NCI-H146 (cell line): ENCODE data around the gene MYL6B.
A peak's percentile ranks its signal among the peaks of the same experiment; 100 is the strongest.
"Not testable (repeated sequence)": the region's sequence is repeated elsewhere in the genome, so short reads cannot be mapped to it uniquely, and the experiment has no call there.

Source experiments
- DNase-seq: peaks from one replicate; lab custom pipeline; 2025; lab: John Stamatoyannopoulos, UW

MYL6B gene

GRCh38 chr12:56165369-56165768 is 13.0 kb downstream of the MYL6B start:
- DNase-seq: no peak

DNA sequence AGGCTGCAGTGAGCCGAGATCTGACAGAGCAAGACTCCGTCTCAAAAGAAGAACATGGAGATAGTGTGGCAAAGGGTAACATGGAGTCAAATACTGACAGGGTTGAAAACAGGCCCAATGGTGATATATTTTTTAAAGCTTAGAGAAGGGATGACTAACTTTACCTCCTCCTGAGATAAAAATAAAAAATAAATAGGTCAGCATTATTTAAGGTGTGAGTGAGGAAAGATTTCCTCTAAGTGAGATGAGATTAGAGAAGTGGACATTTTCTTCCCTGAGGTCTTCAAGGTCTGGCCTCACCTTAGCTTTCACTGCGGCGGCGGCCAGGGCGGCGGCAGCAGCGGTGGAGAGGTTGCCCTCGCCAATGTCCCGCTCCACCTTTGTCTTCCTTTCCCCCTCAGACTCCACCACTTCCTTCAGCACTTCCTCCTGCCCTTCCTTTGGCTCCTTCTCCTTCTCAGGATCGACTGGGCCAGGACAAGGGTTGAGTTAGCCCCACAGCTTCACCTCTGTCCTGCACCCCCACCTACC is 16.9 kb downstream of the MYL6B start:
- no peak for DNase-seq

DNA sequence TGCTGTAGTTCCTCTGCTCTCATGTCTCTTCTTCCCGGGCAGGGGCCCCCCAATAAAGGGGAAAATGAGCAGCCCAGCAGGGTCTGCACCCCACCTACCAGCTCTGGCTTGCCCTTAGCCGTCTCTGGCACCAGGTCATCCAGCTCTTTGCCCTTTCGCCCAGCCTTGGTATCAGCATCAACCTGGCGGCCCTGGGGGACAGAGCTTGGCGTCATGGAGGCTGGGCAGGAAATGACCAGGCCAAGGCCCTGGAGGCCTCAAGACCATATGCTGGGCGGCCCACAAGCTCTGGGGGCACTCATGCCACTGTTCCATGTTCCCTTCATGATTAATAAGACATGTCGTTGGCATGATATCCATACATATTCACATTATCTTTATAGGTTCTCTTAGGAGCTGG is 20.5 kb downstream of the MYL6B start:
- DNase-seq: no peak

DNA sequence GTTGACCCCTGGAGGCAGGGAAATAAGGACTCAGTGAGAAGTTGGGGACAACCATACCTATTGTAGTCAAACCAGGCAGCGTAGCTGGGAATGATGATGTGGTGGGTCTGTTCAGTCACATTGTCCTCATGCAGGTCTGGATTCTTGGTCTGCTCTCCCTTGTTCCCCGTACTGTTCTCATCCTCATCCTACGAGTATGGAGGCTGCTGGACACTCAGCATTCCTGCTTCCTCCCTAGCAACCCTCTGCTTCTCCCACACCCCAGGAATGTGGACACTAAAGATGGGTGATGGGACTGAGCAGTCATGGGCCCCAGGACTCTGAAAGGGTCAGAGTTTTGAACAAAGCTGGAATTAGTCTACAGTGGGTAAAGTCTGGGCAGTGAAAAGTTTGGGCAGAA is 26.0 kb downstream of the MYL6B start:
- DNase-seq: no peak

DNA sequence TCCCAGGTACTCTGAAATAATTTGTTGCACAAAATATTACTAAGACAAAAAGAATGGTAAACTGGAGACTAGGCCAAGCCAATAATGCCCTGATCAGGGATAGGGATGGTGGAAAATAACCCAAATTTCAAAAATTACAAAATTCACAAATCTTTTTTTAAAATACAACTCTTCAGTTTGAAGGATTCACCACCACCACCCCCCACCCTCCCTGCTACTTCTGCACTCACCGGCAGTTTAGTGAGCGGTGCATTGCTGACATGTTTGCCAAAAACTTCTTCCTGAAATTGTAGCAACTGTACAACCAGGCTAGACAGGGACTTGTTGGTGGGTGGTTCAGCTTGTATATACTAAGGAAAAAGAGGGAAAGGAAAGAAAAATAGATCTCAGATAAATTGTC is 34.6 kb downstream of the MYL6B start:
- DNase-seq: no peak

- no peak for DNase-seq
Measured at GRCh38 chr12:56188131-56188777, 35.9 kb downstream of the MYL6B start.

GRCh38 chr12:56188778-56189098 is 36.4 kb downstream of the MYL6B start:
- peak; percentile 70 for DNase-seq

DNA sequence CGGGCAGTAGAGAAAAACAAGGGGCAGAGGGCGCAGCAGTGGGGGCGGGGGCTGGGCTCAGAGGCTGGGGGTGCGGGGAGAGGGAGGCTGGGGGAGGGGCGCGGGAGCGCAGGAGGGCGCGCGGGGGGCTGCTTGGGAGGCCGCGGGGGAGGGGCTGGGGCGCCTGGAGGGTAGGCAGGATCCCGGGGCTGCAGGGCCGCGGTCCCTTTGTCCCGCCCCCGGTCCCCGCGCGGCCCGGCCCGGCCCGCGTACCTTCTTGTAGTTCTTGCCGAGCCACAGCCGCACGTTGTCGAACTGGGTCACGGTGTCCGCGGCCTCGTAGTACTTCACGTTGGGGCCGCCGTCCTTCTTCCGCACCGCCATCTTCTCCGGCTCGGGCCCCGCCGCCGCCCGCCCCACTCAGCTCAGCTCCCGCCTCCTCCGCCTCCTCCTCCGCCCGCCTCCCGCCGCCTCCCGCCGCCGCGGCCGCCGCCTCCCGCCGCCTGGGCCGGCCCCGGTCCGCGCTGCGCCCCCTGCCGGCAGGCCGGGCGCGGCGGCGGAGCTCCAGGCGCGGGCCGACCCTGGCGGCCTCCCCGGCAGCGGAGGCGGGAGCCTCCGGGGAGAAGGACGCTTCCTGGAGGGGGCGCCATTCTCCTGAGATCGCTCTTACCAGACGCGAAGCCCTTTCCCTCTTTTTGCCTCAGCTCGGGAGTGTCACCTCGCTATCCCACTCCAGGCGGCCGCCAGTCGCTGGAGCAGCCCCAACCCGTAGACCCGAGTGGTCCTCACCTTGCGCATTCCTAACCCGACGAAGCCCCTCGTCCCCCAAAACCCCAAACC is 36.9 kb downstream of the MYL6B start, which contains the start of gene SMARCC2:
SMARCC2 (minus strand) TSS at position 385 of the 819 bp plus-strand sequence; CDS start at position 363, 22 bp downstream.
- DNase-seq: peak; percentile 90

- peak; percentile 93 for DNase-seq
Measured at GRCh38 chr12:56189918-56190694, 37.7 kb downstream of the MYL6B start.

DNA sequence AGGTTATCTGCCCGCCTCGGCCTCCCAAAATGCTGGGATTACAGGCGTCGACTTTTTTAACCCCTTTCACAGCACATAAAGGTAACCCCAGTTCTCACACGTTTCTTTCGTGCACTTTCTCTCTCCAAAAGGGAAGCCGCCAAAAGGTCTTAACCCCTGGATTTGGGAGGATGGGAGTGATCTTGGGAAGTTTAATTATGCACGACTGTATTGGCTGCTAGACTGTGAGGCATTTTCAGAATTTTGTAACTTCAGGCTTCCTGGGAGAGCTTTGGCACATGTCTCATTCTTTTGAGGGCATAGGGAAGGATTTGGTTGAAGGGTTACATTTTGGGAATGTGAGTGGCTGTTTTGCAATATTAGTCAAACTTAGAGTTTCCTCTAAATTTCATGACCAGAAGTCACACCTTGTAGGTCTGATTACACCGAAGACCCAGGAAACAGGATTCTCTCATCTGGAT is 38.3 kb downstream of the MYL6B start:
- peak; percentile 35 for DNase-seq

GRCh38 chr12:56192582-56192981 is 40.2 kb downstream of the MYL6B start:
- no peak for DNase-seq

DNA sequence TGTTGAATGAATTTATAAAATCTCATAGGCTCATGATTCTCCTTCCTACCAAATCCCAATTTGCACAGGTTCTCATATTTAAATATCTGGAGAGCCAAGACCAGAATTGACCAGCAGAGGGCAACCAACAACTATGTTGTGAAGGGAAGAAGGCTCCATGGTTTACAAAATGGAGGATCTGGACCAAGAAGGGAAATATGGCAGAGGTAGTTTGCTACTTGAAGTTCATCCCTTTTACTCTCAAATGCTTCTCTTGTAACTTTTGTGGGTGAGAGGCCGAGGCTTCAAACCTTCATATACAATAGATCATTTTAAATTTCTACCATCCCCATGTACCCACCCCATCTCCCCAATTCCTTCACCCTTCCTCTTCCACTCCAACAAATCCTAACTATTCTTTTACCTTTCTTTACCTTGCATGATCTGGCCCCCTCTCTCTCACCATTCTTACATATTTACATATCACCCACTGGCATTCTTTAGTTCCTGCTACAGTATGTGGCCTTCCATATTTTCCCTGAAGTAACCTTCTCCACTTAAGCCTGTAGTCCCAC is 40.7 kb downstream of the MYL6B start:
- peak; percentile 93 for DNase-seq

DNA sequence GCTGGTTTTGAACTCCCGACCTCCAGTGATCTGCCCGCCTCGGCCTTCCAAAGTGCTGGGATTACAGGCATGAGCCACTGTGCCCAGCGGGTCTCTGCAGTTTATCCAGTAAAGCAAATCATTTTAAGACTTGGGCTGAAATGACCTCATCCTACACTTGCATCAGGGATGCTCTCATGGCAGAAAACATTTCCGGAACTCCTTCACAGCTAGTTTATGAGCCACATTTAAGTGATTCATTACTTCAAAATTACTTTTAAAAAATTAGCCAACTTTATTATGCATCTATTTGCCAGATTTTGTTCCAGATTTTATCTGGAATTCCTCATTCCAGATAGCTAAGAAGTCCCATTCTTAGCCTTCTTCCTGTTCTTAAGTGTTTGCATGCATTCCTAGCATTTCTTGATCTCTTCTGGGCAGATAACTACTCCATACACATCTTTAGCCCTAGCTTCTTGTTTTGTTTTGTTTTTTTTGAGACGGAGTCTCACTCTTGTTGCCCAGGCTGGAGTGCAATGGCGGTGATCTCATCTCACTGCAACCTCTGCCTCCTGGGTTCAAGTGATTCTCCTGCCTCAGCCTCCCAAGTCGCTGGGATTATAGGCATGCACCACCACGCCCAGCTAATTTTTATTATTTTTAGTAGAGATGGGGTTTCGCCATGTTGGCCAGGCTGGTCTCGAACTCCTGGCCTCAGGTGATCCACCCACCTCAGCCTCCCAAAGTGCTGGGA is 44.6 kb downstream of the MYL6B start:
- not testable (repeated sequence) for DNase-seq

DNA sequence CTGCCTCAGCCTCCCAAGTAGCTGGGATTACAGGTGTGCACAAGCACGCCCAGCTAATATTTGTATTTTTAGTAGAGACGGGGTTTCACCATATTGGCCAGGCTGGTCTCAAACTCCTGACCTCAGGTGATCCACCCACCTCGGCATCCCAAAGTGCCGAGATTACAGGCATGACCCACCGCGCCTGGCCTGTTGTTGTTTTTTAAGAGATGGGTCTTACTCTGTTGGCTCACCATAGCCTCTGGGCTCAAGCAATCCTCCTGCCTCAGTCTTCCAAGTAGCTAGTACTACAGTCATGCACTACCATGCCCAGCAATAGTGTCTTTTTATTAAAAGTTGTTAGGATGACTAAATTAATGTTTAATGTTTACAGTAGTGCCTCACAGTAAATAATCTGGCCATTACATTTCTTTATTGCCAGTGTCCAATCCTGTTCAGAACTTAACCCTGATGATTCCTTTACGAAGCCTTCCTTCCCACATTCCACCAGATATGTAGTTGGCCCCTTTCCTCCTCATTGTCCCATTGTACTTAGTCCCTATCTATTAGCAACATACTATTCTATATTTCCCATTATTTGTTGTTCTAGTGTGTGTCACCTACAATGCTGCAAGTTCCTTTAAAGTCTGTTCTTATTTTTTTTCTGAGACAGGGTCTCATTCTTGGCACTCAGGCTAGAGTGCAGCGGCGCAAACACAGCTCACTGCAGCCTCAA is 45.7 kb downstream of the MYL6B start:
- no peak for DNase-seq

DNA sequence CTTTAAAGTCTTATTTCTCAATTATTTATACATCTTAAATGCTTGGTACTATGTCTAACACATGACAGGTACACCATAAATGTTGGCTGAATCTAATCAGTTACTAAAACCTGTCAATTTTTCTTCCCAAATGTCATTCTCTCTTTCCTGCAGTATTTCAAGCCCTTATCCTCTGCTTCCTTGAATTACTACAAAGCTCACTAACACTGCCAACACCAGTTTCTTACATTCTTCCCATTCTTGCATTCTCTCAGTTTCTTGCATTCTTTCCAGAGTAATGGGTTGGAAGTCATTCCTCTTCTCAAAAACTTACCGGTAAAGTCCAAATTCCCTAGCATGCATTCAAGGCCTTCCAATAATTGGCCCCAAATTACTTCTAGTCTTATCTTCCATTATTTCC is 46.4 kb downstream of the MYL6B start:
- DNase-seq: no peak

DNA sequence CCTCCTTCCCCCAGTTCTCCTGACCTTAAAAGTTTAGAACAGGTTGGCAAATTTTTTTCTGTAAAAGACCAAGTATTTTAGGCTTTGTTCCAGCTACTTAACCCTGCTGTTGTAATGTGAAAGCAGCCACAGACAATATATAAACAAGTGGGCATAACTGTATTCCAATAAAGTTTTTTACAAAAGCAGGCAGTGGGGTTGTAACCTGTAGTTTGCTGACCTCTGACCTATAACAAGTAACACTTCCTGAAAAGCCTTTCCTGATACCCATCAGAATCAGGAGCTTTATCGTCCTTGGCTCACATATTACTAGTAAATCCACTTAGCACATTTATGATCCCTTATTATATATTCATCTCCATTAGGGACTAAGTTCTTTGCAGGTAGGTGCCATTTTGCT is 50.0 kb downstream of the MYL6B start:
- DNase-seq: no peak

DNA sequence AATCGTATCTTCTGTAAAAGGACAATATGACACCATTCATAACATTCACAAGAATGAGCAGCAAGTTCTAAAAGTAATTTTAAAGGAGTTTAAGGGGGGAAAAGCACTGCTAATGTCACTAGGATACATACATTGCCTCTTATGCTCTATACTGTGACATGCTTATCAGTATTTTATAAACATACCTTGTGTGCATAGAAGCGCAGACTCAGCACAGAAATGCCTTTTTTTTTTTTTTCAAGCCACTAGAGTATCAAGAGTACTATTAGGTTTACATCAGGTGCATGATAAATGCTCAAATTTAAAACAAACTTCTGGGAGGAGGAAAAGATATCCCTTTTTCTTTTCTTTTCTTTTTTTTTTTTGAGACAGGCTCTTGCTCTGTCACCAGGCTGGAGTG is 50.5 kb downstream of the MYL6B start:
- DNase-seq: no peak

- no peak for DNase-seq
Measured at GRCh38 chr12:56204275-56204674, 51.9 kb downstream of the MYL6B start.

- DNase-seq: no peak
Measured at GRCh38 chr12:56205445-56205844, 53.1 kb downstream of the MYL6B start.

GRCh38 chr12:56206452-56207166 is 54.2 kb downstream of the MYL6B start:
- peak; percentile 56 for DNase-seq
